GM13977 (cell line): ENCODE data around the gene IL19.

Source experiments
- DNase-seq: peaks from one replicate; pipeline ENCODE4 v3.0.0; 2012; ENCODE audit warnings: low spot score
- in situ Hi-C: fragments of 300-500 bp; cut with MboI; formaldehyde crosslinking; loops from one replicate; pipeline ENCODE4 v1.12.0; 2022; ENCODE audit warnings: low sequenced_read_pairs, low pct_unique_long_range_greater_than_20kb, mixed read lengths, inconsistent platforms; ENCODE audit not compliant: unreplicated experiment
- TF ChIP-seq, protein P1 (sequence below): IDR thresholded peaks from 2 replicates; pipeline ENCODE4 v1.5.1; 2012; ENCODE audit warnings: mild to moderate bottlenecking, control low read depth; ENCODE audit not compliant: insufficient read depth; ENCODE audit errors: extremely low read depth, missing control alignments

IL19 gene

DNA sequence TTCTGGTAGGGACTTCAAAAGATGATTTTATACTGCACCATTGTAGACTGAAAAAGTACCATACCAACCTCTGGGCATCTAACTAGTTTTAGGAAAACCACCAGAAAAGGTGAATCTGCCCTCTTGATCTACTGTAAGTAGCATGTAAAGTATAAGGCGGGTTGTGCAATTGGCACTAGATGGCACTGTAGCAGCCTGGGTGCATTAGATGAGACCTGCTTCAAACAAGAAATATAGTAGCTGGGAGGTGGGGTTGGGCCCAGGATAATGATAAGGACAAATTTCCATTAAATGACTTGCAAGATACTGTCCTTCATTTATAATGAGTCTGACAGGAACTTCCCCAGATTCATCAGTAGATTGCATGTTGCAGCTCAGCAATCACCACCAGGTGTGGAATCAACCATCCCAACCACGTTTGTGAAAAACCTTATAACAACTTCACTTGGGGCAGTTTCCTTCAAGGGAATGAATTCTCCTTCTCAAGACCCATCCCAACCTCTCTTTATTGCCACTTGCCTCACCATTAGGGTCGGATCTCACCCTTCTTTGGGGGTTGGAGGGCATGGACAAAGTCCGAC is 39.0 kb downstream of the IL19 start:
- in situ Hi-C loops, result loop anchor here (5.0 kb wide), 2 partner anchors 72 to 103 kb away; no protein-coding TSS in a partner anchor
- no peak for DNase-seq
- TF ChIP-seq, protein P1, sequence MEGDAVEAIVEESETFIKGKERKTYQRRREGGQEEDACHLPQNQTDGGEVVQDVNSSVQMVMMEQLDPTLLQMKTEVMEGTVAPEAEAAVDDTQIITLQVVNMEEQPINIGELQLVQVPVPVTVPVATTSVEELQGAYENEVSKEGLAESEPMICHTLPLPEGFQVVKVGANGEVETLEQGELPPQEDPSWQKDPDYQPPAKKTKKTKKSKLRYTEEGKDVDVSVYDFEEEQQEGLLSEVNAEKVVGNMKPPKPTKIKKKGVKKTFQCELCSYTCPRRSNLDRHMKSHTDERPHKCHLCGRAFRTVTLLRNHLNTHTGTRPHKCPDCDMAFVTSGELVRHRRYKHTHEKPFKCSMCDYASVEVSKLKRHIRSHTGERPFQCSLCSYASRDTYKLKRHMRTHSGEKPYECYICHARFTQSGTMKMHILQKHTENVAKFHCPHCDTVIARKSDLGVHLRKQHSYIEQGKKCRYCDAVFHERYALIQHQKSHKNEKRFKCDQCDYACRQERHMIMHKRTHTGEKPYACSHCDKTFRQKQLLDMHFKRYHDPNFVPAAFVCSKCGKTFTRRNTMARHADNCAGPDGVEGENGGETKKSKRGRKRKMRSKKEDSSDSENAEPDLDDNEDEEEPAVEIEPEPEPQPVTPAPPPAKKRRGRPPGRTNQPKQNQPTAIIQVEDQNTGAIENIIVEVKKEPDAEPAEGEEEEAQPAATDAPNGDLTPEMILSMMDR, result peak; percentile 58

DNA sequence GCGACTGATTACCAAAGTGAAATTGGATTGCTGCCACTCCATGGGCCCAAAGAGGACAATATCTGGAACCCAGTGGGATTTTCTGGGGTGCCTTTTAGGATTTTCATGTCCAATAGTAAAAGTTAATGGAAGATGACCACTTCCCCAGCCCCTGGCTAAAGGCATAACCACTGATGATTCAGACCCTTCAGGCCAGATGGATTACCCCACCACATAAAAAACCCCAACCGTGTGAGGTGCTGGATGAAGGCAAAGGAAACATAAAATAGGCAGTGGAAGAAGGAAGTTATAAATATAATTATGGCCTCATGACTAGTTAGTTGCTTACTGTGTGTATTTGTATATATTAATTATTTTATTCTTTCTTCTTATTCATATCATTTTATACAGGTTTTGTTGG is 41.9 kb downstream of the IL19 start:
- in situ Hi-C loops, result no loop called here
- DNase-seq, result no peak
- TF ChIP-seq, protein P1, result no peak

DNA sequence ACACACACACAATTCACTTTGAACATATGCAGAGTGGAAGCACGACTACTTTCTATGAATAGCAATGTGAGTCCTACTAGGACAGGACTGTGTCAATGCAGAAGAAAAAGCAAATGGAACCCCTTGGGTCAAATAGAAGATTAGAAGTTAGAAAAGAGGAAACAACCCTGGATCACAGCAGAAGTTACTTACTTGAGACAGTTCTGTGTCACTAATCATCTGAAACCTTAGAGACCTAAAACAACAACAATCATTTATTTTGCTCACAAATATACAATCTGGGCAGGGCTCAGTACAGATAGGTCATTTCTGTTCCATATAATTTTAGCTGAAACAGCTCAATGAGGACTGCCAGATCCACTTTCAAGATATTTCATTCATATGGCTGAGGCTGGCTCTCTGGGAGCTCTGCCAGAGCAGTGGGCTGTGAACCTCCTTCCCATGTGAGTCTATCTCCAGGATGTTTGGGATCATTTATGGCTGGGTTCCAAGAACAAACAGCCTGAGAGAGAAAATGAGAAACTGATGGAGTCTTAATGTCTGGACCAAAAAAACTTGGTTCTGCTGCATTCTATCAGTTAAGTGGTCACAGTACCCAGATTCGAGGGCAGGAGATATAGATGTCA is 44.3 kb downstream of the IL19 start:
- DNase-seq, result no peak
- TF ChIP-seq, protein P1, result no peak
- in situ Hi-C loops, result no loop called here

DNA sequence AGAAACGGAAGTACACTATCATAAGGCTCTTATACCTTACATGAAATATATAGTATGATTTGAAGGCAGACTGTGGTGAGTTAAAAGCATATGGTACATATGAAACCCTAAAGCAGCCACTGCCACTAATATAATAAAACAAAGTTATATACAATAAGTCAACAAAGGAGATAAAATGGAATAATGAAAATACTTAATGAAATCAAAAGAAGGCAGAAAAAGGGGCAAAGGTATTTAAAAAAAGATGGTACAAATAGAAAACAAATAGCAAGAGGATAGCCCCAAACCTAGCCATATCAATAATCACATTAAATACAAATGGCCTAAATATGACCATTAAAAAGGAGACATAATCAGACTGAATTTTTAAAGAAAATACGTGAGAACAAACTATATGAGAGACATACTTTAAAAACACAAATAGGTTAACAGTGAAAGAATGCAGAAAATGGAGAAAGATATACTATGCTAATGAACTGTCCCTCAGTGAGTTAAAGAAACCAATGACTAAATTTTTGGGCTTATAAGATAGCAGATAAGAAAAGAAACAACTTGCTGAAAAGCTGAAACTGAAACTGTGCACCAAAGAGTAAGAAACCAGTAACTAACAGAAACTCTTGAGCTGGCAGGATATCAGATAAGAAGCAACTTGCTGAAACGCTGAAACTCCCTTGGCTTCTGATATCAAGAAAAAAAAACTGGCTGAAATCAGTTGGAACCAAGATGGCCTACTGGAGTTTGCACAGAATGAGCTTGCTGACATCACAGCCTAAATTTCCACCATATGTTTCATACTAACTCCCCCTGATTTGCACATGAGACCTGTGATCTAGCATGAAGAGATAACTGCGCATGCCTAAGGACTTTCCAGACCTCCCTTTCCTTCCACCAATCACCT is 46.1 kb downstream of the IL19 start:
- TF ChIP-seq, protein P1, result no peak
- in situ Hi-C loops, result no loop called here
- no peak for DNase-seq

DNA sequence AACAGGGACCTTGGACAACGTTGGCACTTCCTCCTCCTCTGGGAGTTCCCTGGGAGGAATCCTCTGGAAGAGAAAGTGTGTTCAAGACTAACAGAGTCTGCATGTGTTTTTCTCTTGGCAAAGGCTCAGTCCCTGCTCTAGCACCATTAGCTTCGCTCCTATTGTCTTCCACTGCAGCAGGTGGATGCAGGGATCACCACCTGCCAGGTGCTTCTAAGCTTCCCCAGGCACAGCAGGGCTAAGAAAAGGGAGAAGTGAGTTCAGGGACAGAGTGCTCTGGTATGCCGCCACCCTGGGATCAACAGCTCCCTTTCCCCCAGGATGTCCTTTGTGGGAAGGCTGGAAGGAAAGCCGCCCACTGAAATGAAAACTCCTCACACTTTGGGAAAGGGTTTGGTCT is 50.9 kb downstream of the IL19 start:
- DNase-seq, result no peak
- TF ChIP-seq, protein P1, result no peak

DNA sequence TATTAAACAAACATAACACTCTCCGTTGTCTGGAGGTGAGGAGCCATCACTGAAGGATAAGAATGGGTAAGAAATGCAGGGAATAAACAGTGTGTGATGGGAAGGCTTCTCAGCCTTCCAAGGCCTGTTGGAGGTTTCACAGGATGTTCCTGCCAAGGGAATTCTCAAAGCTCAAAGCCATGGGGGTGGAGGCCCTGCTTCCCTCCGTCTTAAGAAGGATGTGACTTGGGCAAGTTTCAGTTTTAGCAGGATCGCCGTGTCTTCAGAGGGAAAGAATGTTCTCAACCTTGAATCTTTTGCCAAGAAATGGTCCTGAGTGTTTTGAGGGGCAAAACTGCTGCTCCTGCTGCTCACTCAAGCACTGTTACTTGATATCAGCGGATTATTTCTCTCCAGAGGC is 53.2 kb downstream of the IL19 start:
- DNase-seq, result no peak
- TF ChIP-seq, protein P1, result no peak
- in situ Hi-C loops, result no loop called here

More for the DNA sequence above, 50.9 kb downstream of the IL19 start:
- in situ Hi-C loops, result no loop called here
